NCI-H2171 treated with DMSO at 0.1 percent for 48 hours (cell line): Measurements from ENCODE around the gene NCAM1.

ENCODE experiments used
- DNase-seq: peaks from one replicate; lab custom pipeline; 2025; lab: John Stamatoyannopoulos, UW

The NCAM1 gene

DNA sequence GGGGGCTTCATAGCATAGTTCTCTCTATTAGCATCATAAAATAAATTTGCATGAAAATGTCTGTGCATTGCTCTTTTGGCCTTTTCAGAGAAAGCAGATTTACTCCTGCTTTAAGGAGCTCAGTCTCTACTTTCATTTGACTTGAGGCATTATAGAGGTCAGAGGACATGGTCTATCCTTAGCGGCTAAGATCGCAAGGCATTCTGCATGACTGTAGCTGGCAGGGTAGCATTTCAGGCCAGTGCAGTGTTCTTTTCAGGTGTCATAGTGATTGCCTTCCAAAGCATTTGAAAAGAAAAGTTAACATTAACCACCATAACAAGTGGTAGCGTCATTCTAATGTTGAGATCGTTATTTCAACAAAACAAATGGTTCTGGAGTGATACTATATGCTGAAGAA, 126.5 kb downstream of the NCAM1 start:
- DNase-seq, result no peak

DNA sequence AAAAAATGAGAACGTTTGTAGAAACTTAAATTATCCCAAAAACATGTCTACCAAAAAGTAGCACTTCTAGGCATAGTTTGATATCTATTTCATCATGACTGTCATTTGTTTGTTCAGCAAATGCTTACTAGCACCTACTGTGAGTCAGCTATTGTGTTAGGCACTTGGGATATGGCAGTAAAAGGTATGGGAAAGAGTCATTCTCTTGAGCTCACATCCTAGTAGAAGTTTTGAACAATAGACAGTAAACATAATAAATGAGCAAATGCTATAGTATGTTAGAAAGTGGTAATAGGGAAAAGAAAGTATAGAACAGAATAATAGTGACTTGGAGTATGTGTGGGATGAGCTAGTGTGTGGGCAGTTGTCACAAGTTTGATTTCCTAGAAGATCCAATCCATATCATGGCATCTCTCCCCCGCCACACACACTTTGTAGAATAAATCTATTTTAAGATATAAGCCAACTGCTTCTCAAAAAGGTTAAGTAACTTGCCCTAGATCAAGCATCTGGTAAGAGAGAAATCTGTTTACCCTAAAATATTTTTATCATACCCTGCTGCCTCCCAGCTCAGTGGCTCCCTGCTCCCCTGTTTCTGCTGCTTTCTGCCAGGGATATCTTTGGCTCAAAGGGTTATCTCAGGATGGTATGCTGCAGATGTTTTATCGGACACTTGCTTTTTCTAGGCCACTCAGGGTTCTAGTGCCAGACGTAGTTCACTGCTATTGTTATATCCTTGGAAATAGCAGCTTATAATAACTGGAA, 129.7 kb downstream of the NCAM1 start:
- DNase-seq, result no peak

DNA sequence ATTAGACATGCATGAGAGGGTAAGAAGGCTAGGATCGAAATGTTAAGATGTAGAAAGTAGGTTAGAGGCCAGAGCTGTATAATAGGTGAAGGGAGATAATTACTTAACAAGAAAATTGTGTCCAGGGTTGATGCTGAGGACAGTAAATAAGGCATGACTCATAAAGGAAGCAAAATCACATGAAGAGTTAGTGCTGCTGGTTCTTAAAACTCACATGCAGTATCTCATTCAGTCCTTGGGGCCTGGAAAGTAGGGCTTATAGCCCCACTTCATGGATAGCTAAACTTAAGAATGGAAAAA, 130.2 kb downstream of the NCAM1 start:
- no peak for DNase-seq

DNA sequence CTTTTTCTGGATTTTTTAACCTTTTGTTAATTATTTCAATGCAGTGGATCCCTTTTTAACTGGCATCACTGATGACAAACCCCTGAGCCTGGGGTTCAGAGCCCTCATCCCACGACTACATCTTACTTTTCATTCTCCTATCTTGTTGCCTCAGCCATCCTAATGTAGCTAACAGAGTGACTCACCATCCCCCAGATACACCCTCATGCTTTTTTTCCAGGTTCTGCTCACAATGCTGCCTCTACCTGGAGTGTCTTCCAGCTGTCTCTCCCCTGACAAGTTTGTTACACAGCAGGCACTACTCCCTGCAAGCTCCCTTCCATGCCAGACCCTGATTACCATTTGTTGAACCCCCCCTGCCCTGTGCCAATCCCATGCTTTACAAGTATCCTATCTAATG, 135.4 kb downstream of the NCAM1 start:
- no peak for DNase-seq

DNA sequence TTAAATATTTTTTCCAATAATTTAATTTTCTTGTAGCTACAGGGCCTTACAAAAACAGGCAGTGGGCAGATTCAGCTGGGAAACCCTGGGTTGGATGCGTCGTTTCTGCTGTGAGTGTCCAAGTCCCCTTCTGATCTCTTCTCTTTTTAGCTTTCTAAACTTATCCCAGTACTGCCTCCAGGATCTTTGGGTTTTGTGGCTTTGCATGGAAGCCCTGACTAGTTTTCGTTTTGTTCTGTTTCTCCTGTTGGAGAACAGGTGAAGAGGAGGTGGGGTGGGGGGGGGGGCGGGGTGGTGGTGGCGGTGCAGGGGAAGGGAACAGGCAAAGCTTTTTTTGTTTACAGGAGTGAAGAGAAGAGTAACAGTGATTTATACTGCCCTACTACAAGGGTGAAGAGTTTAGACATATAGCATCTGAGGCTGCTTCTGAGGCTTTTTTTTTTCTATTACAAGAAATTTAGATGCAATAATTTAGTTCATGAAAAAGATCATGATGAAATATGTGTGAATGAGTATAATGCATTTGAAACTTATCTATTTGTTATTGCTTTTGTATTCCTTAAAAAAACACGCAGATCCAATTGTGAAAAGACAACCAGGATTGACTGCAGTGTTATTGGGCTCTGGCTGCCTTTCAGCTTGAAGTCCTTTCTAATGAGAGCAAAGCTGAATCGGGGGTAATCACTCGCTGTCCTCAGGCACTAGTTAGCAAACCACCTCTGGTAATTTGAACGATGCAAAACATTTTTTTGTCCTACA, 142.9 kb downstream of the NCAM1 start:
- DNase-seq, result no peak

DNA sequence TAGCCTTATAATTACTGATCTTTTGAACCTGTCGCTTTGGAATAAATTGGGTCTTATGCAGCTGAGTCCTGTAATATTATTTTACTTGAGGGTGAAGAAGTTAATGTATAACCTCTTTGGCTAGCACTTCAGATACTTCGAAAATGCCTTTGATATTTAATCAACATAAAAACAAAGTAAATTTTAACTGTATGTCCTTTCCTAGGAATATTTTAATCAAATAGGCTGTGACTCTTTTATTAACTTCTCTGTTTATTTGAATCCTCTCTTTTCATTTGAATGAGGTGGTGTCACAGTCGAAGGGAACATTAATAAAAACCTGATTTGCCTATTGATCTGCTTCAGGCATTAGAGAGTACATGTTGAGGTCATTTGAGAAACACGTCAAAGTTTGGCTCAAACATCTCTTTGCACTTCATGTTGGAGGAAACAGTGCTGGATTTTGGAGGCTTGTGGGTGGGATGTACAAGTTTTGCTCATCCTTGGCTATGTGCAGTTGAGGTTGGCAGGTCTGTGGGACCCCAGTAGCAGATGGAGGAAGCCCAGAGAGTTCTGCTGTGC, 143.6 kb downstream of the NCAM1 start:
- no peak for DNase-seq

DNA sequence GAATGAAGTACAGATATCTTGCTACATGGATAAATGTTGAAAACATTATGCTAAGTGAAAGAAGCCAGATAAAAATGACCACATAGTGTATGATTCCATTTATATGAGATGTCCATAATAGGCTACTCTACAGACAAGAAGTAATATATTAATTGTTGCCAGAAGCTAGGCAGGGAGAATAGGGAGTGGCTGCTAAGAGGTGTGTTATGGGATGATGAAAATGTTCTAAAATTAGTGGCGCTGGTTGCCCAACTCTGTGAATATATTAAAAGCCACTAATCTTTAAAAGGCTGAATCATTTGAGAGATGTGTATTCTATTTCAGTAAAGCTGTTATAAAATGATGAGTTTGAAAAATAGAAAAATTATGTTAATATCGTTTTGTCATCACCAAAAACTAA, 144.4 kb downstream of the NCAM1 start:
- DNase-seq, result no peak

DNA sequence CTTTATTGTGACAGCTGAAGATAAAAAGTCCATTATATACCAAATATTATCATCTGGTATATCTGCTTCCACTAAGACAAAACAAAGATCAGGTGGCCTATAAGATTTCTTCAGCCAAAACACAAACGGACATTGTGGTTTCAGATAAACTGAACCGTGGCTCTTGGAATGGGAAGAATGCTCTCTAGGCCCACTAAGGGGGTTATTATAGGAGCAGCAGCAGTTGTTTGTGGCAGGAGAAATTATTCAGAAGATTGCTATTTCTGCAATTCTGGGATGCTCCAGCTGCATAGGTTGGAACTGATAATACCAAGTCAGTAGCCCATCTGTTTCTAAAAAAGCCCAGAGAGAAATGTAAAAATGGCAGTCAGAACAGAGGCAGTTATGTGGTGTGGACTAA, 145.3 kb downstream of the NCAM1 start:
- no peak for DNase-seq

DNA sequence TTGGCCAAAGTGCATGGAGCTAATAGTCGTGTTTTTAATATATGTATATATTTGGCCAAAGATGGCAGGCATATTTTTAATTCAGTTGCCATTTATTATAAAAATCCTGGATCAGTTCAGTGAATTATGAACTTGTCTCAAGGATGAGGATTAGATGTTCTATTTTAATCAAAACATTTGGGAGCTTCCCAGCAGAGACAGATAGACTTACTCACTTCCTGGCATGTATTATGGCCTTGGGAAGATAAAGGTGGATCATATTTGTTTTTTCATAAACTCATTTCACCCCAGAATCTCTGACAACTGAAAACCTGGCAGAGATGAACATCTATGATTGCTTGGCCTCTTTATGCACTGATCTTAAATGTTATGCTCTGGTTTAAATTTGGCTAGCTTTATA, 148.8 kb downstream of the NCAM1 start:
- no peak for DNase-seq

DNA sequence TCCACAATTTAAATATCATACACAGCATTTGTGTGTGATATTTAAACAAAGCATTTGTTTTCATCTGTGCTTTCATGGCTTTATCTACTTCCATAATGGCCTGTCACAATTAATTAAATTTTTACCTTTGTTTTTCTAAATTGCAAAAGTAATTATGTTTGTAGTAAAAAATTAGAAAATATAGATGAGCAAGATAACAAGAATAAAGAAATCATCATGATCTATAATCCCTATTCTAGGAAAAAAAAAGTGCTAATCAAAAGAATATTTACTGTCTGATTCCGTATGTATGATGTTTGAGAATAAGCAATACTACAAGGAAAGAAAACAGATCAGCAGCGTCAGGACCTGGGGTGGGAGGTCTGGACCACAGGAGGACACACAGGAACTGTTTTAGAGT, 149.9 kb downstream of the NCAM1 start:
- DNase-seq, result no peak

DNA sequence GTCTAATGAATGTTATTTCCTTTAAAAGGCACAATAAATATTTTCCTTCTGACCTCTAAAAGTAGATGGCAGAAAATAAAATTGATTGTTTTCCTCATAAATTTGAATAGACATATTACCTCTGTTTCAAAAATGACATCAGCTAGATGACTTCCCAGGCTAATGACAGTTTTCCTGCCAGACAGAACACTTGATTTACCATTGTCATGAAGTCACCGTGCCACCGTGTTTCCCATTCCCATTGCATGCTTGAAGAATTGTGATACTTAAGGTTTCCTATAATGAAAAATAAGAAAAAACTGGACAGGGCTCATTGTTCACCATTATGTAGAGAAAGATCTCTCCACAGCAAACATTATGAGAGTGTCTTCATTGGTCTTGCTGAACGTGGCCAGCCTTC, 151.1 kb downstream of the NCAM1 start:
- DNase-seq, result no peak

DNA sequence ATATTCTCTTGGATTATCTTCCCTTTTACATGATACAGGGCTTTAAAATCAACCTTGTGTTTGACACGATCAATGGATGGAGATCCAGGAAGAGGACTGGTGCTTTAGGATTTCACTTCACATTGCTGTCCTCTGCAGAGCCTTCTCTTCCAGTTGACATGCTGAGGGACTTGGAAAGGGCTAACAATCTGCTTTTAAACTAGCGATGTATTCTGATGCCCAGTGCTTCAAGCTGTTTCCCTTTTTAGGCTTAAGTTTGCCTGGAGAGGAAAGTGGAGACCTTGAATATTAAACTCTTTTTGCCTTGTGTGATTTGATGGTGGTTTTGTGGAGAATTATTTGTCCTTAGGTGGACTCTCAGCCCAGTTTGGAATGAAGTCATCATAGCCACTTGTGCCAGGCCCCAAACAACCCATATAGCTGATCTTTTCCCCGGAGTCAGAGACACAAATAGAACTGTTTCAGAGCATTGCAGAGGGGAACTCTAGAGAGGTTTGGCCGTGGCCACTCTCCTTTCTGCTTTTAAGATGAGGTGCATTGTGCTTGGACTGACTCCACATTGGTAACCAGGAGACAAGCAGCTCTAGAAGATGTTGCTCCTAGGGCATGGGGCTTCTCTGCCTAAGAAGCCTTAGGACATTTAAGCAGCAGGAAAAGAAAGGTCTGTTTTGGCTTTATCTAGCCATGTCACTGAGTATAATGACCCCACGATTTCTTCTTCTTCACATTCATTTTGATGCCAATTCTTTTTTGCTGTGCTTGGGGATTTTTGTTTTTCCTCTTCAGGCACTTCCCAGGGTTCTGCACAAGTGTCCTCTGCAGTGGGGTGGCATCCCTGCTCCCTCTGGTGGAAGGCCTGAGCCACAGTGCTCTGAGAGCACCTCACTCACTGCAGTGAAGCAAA, 152.8 kb downstream of the NCAM1 start:
- peak; percentile 36 for DNase-seq

DNA sequence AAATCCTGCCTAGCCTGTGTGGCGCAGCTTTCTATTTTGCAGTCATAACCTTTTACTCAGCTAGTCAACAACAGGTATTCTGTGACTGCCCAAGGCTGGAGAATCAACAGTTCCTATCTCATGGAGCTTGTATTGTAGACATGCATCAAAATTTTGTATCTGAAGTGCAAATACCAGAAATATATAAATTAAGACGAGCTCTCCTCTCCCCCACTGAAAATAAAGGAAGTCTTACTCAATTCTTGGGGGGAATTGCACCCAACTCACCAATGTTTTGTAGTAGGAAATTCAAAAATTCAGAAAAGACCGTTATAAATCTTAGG, 153.4 kb downstream of the NCAM1 start:
- DNase-seq, result no peak

DNA sequence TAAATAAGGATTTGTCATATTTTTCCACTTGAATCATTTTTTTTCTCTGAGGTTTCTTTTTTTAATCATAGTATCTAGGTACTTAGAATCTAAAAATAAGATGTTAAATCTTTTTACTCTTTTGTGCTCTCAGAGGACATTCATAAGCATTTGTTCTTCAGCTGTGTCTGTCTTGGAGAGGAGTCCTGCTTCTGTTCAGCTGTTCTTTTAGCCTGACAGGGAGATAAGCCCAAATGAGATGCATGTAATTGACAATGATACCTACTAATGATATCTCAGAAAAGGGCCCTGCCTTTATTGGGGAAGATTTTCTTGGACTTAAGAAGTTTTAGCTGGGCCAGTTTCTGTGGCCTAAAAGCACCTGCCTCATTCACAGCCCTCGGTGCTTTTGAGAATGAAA, 156.9 kb downstream of the NCAM1 start:
- DNase-seq, result no peak

DNA sequence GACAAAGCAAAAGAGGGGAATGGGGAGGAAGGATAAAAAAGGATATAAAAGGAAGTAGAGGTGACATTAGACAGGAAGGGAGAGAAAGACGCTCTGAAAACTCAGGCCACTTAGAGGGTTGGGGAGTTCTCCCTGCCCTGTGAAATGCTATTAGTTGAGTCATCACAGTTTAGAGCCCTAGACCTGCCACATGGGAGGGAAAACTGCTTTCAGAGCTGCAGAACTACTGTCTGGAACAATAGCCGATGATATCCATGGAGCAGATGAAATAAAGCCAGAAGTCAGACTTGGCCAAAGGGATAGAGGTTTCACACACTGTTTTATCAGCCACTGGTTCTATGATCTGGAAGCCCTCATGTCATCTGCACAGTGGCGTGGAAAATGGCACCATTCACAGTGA, 157.9 kb downstream of the NCAM1 start:
- no peak for DNase-seq

DNA sequence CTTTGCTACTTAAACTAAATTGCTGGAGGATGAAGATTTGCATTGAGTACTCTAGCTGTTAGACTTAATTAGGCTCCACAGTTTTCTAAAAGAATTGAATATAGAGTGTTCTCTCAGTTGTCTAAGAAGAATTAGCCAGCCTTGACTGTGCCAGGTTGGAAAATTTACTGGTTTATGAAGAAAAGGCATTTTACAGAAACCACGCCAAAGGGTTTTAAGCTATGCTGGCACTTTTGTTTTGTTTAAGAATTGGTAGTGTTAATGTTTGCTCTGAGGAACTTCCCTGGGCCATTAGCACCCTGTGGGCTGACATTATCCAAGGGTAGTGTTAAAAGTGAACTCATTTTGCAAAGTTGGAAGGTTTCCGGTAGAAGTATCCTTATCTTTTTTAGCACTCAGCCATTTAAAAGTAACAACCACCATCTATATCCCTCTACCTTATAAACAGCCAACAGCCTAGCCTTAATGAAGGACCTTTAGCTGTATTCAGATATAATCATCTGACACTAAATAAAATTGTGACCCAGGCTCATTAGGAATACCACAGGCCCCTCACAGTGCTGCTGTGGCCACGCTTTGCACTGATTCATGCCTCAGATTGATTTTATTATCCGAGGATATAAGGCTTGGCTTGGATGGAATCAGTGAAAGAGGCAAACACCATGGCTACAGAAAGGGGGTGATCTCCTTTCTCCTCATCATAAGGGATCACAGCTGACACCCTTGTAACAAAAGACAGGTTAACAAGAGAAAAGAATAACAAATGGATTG, 158.9 kb downstream of the NCAM1 start:
- no peak for DNase-seq

DNA sequence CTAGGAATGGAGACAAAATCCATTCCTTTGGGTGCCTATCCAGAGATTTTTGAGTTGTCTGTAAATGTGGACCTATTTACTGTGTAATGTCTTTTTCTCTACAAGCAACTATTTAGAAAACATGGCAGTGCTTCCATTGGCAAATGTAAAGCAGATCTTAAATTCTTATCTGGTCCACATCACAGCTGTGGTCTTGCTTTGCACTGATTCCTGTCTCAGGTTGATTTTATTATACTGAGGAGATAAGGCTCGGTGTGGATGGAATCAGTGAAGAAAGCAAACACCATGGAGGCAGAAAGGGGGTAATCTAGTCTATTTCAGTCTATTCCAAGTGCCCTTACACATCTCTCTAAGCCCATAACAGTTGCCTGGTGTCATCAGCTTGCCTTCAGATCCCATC, 160.5 kb downstream of the NCAM1 start:
- DNase-seq, result no peak

DNA sequence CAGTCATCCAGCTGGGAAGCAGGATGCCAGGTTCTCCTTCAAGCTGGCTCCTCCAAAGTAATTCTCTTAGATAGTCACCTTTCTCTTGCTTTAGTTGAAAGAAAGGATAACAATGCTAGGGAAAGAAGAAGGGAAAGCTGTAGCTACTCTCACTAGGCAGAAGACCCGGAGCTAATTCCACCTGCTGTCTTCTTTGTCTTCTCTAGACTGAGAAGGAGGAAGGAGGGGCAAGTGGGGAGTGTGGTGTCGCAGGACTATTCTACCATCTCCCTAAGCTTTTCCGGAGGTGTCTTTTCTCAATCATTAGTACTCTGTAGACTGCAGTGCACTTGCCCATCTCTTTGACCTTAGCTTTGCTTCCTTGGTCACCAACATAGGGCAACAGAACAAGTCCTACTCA, 162.8 kb downstream of the NCAM1 start:
- no peak for DNase-seq

DNA sequence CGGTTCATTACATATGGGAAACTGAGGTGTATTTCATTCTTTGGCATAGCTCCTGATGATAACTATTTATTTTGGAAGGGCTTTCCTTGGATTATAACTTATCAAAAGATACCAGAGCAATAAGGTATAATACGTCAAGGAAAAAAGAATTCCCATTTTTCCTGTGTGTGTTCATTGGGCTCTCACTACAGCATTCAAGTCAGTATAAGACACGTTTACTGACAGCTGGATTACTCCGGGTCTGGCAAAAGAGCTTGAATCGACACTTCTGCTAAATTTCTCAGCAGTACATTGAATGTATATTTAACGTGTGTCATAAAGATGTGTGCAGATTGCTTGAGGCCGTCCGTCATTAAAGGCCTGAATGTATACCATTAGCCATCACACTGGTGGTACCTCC, 163.4 kb downstream of the NCAM1 start:
- DNase-seq, result no peak

DNA sequence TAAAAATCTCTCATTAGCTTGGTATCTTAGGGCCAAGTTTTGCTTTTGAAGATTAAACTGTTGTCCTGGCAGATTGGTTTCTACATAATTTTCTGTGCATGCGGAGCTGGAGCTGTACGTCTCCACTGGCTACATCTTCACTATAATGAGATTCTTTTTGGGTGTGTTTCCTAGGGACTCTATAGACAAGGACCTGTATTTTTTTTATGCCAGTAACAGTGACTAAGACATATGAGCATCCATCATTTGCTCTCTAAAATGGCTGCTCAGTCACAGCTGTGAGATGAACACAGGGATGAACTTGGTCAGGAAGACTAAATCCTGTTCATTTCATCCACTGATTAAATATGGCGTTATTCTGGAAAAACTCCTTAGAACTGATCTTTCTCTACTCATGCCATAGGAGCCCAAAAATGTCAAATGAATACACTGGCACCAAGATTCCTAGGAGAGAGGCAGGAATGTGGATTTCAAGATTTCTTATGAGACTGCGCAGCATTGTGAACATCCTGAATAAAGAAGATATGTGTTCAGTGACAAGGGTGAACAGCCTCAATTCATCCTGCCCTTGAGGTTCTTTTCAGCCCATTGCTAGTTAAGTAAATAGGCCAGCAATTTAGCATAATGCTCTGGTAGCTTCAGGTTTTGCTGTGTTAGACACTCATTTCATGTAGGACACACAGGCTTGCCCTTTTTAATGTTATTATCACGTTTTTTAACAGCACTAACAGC, 168.2 kb downstream of the NCAM1 start:
- DNase-seq, result no peak

DNA sequence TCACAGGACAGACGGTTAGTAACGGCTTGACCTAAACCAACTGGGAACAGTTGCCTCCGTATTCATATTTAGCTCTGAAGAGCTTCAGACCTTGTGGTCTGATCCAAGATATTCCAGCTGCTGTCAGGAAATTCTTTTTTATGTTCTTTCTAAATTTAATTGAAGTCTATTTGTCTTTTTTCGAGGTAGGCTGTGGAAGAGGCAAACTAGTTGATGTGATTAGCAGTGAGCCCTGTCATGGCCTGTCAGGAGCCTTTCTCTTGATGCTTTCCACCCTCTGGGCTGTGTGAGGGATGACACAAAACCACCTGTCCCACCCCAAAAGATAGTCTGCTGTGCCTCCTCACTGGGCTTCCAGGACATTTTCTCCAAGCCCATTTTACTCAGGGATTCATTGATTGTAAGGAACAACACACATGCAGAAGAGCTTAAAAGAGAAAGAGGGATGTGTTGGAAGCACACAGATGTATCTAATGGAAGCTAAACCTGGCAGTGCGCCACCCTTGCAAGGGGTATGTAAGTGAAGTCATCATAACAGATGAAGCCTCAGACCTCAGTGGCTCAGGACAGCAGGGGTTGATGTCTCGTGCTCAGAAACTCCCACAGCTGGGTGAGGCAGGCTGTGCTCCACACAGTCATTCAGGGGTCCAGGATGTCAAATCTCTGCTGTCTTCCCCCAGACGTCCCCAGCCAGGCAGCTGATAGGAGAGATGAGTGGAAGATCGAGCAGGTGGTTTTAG, 170.0 kb downstream of the NCAM1 start:
- peak; percentile 15 for DNase-seq
